NCI-H774 (cell line): Measurements from ENCODE around the gene KIAA1958.
"Not testable (repeated sequence)": the region's sequence is repeated elsewhere in the genome, so short reads cannot be mapped to it uniquely, and the experiment has no call there.

Experiments
- DNase-seq: peaks from one replicate; lab custom pipeline; 2025; lab: John Stamatoyannopoulos, UW

Gene KIAA1958

GRCh38 chr9:112555844-112556482 lies 69.3 kb downstream of the KIAA1958 start:
- no peak for DNase-seq

- no peak for DNase-seq
Observed at GRCh38 chr9:112556497-112557442, 70.1 kb downstream of the KIAA1958 start.

DNA sequence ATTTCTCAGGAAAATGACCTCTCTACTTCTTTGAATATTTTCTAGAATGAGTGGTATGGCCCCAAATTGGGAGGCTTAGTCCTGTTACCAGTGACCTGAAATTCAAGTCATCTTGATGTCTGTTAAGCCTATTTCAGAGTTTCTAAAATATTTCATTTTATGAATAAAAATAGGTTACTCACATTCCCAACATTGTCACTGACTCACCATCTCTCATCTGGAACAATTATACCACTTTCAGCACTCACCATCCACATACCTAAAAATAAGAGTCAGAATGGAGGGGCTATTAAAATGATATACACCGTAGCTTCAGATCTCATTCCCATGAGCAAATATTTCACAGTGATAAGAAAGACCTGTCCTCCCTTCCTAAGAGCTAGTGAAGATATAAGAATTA lies 71.8 kb downstream of the KIAA1958 start:
- no peak for DNase-seq

- no peak for DNase-seq
Observed at GRCh38 chr9:112558978-112559377, 72.4 kb downstream of the KIAA1958 start.

- no peak for DNase-seq
Observed at GRCh38 chr9:112559629-112560413, 73.2 kb downstream of the KIAA1958 start.

- DNase-seq = no peak
Observed at GRCh38 chr9:112562235-112562958, 75.8 kb downstream of the KIAA1958 start.

- no peak for DNase-seq
Observed at GRCh38 chr9:112569186-112569585, 82.6 kb downstream of the KIAA1958 start.

GRCh38 chr9:112570671-112571167 lies 84.1 kb downstream of the KIAA1958 start:
- no peak for DNase-seq

DNA sequence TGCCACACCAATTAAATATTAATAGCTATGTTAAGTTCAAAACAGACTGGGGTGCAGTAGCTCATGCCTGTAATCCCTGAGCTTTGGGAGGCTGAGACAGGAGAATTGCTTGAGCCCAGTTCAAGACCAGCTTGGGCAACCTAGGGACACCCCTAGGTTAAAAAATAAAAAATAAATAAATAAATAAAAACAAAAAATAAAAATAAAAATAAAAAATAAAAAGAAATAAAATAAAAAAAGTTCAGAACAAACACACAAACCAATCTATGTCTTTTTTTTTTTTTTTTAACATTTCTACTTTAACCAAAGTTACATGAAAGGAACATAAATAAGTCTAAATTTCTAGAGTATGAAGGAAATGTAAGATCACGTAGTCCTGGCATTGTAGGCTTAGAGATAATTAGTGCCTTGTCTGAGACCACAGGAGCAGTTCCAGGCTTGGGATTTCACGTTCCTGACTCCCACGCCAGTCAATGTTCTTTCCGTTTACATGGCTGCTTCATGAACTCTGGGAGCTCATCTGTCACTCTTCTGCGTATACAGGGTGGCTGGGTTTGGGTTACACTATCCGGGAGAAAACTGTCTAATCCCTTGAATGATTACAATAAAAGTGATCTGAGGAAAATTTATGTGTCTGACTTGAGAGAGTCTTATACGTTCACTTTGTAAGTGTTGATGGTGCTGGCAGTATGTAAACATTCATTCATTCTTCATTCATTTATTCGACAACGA lies 85.2 kb downstream of the KIAA1958 start:
- no peak for DNase-seq

GRCh38 chr9:112572416-112572815 lies 85.8 kb downstream of the KIAA1958 start:
- DNase-seq = no peak

DNA sequence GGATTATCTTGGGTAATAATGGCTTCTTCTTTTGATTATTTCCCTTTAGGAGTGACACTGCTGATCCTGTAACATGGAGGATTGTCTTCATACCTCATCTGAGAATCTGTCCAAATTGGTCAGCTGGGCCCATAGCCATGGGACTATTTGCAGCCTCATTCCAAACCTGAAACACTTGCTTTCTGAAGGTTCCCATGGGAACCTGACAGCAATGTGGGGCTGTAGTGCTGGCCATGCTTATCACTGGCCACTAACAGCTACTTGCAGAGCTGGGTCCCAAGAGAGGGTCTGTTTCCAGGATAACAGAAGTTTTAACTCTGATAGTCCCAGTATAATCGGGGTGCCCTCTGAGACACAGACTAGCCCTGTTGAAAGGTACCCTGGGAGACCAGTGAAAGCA lies 87.4 kb downstream of the KIAA1958 start:
- DNase-seq = no peak

DNA sequence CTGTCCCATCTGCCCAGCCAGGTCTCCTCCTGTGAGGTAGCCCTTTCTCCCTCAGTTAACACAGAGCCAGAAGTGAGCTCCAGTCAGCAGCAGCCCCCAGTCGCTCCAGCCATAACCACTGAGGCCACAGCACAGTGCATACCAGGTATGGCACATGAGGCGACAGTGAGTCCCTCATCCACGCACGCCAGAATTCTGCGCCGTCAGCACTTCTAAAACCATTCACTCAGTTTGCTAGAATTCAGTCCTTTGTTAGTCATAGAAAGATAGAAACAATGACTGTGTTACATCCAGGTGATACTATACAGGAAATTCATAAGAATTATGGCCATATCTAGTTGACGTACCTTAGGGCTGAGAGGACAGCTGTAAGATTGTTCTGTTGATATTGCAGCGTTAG lies 88.5 kb downstream of the KIAA1958 start:
- no peak for DNase-seq

DNA sequence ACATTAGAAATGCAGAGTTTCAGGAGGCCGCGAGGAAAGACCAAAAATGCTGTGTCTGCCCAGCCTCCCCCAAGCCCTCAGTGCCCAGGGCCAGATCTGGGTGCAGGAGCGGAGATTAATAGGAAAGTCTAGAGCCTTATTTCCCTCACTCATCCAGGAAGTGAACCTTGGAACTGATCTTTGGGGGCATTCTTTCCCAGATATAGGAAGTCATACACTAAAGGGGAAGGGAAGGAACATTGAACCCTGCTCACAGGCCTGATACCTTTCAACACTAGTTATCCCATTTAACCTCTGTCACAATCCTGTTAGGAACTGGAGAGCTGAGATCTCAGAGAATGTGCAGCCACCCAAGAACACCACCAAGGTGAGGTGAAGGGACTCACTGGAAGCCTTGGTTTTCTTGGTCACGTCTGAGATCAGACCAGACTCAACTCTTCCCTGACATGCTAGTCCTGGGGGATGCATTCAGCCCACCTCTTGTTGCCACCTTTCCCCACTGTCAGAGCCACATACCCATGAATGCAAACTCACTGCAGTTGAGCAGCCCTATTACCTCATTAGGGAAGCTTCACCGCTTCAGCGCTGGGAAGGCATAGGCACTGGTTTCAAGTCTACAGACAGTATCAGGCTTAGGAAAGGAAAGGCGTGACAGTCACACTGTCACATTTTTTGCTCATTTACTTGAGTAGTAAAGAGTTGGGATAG lies 95.0 kb downstream of the KIAA1958 start:
- DNase-seq = no peak

DNA sequence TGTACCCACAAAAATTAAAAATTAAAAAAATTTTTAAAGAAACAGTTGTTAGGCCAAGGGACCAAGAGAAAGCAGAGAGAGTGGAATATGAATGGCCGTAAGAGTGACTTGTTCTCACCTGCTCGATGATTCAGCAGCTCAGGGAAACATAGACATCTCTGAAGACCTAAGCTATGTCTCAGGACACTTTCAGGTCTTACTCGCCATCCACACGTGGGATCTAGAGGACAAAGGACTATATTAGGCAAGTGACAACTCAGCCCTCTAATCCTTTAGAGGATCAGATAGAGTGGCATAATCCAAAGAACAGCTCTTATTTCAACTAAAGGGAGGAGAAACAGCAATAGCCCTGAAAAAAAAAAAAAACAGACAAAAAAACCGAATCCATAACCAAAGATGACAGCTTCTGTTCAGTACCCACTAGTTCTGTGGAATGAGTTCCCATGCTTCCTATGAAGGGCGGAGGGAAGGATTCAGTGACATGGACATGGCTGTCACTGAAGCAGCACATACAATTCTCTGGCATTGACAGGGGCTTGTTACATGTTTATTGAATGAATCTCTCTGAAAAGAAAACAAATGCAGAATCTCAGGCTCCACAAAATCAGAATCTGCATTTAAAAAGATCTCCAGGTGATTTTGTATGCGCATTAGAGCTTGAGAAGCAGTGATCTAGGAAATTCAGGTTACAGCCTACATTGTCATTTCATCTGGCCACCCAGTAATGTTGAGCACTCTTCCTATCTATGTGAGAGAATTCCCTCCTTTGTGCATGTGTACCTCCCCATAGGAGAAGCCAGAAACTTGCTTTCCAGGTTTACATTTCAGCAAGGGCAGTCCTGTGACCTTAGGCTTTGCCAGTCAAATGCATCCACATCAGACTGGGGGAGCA lies 96.0 kb downstream of the KIAA1958 start:
- no peak for DNase-seq

- no peak for DNase-seq
Observed at GRCh38 chr9:112586599-112587155, 100.0 kb downstream of the KIAA1958 start.

DNA sequence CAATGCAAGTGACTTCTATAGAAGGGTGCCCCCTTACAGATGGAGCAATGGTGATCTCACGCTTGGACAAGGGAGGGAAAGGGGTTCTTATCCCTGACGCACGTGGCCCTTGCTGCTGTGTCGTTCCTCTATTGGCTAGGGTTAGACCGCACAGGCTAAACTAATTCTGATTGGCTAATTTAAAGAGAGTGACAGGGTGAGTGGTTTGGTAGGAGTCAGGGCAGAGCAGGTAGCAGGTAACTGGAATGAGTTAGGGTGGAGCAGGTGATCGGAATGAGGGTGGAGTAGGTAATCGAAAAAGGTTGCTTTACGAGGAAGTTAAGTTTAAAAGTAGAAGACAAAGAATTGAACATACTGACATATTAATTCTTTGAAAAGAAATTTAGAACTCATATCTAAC lies 105.2 kb downstream of the KIAA1958 start:
- not testable (repeated sequence) for DNase-seq

GRCh38 chr9:112599732-112600131 lies 113.1 kb downstream of the KIAA1958 start:
- no peak for DNase-seq

GRCh38 chr9:112601636-112602035 lies 115.0 kb downstream of the KIAA1958 start:
- DNase-seq = no peak

DNA sequence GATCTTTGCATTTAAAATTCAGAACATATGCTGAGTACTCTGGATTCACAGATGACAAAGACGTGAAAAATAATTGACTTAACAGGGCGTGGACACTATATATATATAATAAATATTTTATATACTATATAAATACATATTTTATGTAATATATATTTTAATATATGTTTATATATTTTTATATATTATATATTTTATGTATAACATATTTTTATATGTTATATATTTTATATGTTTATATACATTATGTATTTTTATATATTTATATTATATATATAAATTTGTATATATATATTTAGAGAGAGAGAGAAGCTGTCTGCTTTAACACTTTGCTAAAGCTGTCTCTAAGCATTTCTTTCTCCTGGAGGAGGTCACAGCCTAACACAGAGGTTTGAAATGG lies 118.2 kb downstream of the KIAA1958 start:
- no peak for DNase-seq
